ENCODE measurements around the gene LGI4.
A peak's percentile ranks its signal among the peaks of the same experiment; 100 is the strongest.

Gene LGI4

DNA sequence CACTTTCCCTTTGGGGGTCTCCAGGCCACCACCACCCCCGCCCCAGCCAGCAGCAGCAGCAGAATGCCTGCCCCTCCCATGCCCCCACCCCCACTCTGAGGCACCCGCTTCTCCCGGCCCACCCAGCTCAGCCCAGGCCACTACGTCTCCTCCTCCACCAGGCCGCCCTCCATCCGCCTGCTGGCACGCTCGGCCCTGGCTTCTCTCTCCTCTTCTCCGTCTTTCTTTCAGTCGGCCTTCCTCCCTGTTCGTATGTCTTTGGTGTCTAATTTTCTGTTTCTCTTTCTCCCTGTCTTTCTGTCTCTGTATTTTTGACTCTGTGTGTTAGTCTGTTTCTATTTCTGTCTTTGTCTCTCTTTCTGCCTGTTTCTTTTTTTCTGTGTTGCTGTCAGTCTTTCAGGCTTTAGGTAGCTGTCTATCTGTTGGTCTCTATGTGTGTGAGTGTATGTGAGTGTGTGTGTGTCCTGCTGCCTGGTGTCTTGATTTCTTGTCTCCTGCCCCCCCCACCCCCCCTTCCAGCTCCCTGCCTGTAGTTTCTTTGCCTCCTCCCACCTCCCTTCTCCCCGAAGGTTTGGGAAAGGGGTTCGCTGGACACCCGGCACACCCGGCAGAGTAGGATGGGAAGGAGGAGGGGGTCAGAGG, at the start of gene LGI4:
TSS of gene LGI4 (minus strand) at position 459 of the 642 bp plus-strand sequence. CDS start at position 80, 379 bp downstream.
- Histone ChIP-seq H3K9me3 (ENCODE audit: control insufficient read depth, insufficient read depth, low read length) (no peaks in the 10 kb centered on the region), H3K9ac (ENCODE audit: low read depth, low read length) (no peak within 1 kb of the TSS), H3K4me3 (ENCODE audit: low read depth, low read length) (peak within 1 kb of the TSS; percentile 26), H3K4me1 (ENCODE audit: control insufficient read depth, insufficient read depth, low read length) (peaks cover 10% of the 10 kb centered on the region), H3K36me3 (ENCODE audit: control insufficient read depth, insufficient read depth, low read length) (no peaks in the 10 kb centered on the region), H3K27me3 (ENCODE audit: control insufficient read depth, insufficient read depth, low read length) (no peaks in the 10 kb centered on the region)

DNA sequence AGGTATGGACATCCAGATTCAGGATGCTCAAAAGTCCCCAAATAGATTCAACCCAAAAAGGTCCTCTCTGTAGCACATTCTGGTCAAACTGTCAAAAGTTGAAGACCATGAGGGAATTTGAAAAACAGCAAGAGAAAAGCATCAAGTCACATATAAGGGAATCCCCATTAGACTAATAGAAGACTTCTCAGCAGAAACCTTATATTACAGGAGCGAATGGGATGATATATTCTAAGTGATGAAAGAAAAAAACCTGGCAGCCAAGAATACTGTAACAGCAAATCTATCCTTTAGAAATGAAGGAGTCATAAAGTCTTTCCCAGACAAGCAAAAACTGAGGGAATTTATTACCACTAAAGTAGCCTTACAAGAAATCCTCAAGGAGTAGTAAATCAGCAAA, 49.4 kb upstream of the LGI4 start:
- Histone ChIP-seq H3K9me3 (ENCODE audit: control insufficient read depth, insufficient read depth, low read length) (no peaks in the 10 kb centered on the region), H3K9ac (ENCODE audit: low read depth, low read length) (no peak overlapping the region), H3K4me3 (ENCODE audit: low read depth, low read length) (no peak overlapping the region), H3K27me3 (ENCODE audit: control insufficient read depth, insufficient read depth, low read length) (no peaks in the 10 kb centered on the region), H3K4me1 (ENCODE audit: control insufficient read depth, insufficient read depth, low read length) (no peaks in the 10 kb centered on the region), H3K36me3 (ENCODE audit: control insufficient read depth, insufficient read depth, low read length) (no peaks in the 10 kb centered on the region)

GRCh38 chr19:35181387-35181786, 46.5 kb upstream of the LGI4 start:
- H3K4me3 ChIP-seq (ENCODE audit: low read depth, low read length), result no peak overlapping the region
- no peaks in the 10 kb centered on the region for H3K36me3 ChIP-seq (ENCODE audit: control insufficient read depth, insufficient read depth, low read length)
- no peaks in the 10 kb centered on the region for H3K4me1 ChIP-seq (ENCODE audit: control insufficient read depth, insufficient read depth, low read length)
- H3K9ac ChIP-seq (ENCODE audit: low read depth, low read length), result no peak overlapping the region
- no peaks in the 10 kb centered on the region for H3K27me3 ChIP-seq (ENCODE audit: control insufficient read depth, insufficient read depth, low read length)
- no peaks in the 10 kb centered on the region for H3K9me3 ChIP-seq (ENCODE audit: control insufficient read depth, insufficient read depth, low read length)

DNA sequence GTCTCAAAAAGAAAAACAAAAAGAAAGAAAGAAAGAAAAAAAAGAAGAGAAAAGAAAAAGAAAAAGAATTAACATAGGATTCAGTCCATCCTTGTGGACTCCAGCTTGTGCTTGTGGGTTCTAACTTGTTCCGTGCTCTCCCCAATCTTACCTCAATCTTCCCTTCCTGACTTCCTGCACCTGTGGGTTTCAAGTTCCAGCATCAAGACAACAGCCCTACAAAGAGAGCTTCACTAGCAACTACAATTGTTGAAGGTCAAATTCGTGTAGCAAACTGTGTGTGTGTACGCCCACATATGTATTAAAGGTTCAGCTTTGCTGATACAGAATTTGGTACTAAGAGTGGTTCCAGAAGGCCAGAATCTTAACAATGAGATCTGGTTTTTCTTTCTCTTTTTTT, 45.0 kb upstream of the LGI4 start:
- Histone ChIP-seq H3K27me3 (ENCODE audit: control insufficient read depth, insufficient read depth, low read length) (no peaks in the 10 kb centered on the region), H3K4me3 (ENCODE audit: low read depth, low read length) (no peak overlapping the region), H3K9me3 (ENCODE audit: control insufficient read depth, insufficient read depth, low read length) (no peaks in the 10 kb centered on the region), H3K36me3 (ENCODE audit: control insufficient read depth, insufficient read depth, low read length) (no peaks in the 10 kb centered on the region), H3K4me1 (ENCODE audit: control insufficient read depth, insufficient read depth, low read length) (peaks cover 5% of the 10 kb centered on the region), H3K9ac (ENCODE audit: low read depth, low read length) (no peak overlapping the region)

DNA sequence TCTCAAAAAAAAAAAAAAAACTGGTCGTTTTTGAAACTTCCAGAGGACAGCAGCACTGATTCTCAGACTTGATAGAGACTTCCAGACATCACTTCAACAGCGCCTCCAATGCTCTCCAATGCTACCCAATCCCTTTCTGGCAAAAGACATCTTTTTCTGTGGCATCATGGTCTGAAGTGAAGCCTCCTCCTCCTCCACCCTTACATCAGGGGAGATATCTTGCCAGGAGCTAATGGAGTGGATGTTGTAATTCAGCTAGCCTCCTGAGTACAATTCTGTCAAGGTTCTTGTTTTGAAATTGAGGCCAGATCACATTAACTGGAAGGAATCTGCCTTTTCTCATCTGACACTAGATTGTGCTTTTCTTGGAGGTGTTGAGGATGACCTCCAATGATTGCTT, 43.8 kb upstream of the LGI4 start:
- H3K27me3 ChIP-seq (ENCODE audit: control insufficient read depth, insufficient read depth, low read length), result no peaks in the 10 kb centered on the region
- H3K36me3 ChIP-seq (ENCODE audit: control insufficient read depth, insufficient read depth, low read length), result no peaks in the 10 kb centered on the region
- H3K9me3 ChIP-seq (ENCODE audit: control insufficient read depth, insufficient read depth, low read length), result no peaks in the 10 kb centered on the region
- no peak overlapping the region for H3K4me3 ChIP-seq (ENCODE audit: low read depth, low read length)
- no peak overlapping the region for H3K9ac ChIP-seq (ENCODE audit: low read depth, low read length)
- peaks cover 5% of the 10 kb centered on the region for H3K4me1 ChIP-seq (ENCODE audit: control insufficient read depth, insufficient read depth, low read length)

DNA sequence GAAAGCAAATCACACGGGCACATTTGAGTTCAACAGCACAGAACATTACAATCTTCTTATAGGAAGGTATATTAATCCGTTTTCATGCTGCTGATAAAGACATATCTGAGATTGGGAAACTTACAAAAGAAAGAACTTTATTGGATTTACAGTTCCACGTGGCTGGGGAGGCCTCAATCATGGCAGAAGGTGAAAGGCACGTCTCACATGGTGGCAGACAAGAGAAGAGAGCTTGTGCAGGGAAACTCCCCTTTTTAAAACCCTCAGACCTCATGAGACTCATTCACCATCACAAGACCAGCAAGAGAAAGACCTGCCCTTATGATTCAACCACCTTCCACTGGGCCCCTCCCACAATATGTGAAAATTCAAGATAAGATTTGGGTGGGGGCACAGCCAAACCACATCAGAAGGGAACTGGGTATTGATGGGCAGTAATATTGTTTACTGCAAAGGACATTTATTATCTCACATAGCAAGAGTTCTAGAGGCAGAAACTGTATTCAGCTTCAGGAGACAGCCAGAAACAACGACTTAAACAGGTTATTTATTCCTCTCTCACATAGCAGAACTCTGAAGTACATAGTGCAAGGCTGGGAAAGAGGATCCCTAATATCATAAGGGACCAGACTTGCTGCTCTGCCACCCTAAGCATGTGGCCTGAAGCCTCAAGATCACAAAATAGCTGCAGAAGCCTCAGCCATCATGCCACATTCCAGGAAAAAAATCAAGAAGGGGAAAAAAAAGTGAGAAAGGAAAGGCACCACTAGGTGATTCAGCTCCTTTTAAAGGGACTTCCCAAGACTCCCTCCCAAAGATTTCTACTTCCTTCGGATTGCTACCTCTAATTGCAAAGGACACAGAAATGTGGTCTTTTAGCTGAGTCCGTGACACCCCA, 42.8 kb upstream of the LGI4 start:
- no peaks in the 10 kb centered on the region for H3K36me3 ChIP-seq (ENCODE audit: control insufficient read depth, insufficient read depth, low read length)
- no peaks in the 10 kb centered on the region for H3K27me3 ChIP-seq (ENCODE audit: control insufficient read depth, insufficient read depth, low read length)
- H3K9ac ChIP-seq (ENCODE audit: low read depth, low read length), result no peak overlapping the region
- H3K9me3 ChIP-seq (ENCODE audit: control insufficient read depth, insufficient read depth, low read length), result no peaks in the 10 kb centered on the region
- H3K4me1 ChIP-seq (ENCODE audit: control insufficient read depth, insufficient read depth, low read length), result peaks cover 5% of the 10 kb centered on the region
- H3K4me3 ChIP-seq (ENCODE audit: low read depth, low read length), result no peak overlapping the region

- Histone ChIP-seq H3K9me3 (ENCODE audit: control insufficient read depth, insufficient read depth, low read length) (no peaks in the 10 kb centered on the region), H3K4me1 (ENCODE audit: control insufficient read depth, insufficient read depth, low read length) (peaks cover 5% of the 10 kb centered on the region), H3K36me3 (ENCODE audit: control insufficient read depth, insufficient read depth, low read length) (no peaks in the 10 kb centered on the region), H3K4me3 (ENCODE audit: low read depth, low read length) (no peak overlapping the region), H3K27me3 (ENCODE audit: control insufficient read depth, insufficient read depth, low read length) (no peaks in the 10 kb centered on the region), H3K9ac (ENCODE audit: low read depth, low read length) (no peak overlapping the region)
These were observed 41.3 kb upstream of the LGI4 start for GRCh38 chr19:35176181-35176570.

- no peak overlapping the region for H3K4me3 ChIP-seq (ENCODE audit: low read depth, low read length)
- no peak overlapping the region for H3K9ac ChIP-seq (ENCODE audit: low read depth, low read length)
- no peaks in the 10 kb centered on the region for H3K27me3 ChIP-seq (ENCODE audit: control insufficient read depth, insufficient read depth, low read length)
- no peaks in the 10 kb centered on the region for H3K9me3 ChIP-seq (ENCODE audit: control insufficient read depth, insufficient read depth, low read length)
- peaks cover 8% of the 10 kb centered on the region for H3K36me3 ChIP-seq (ENCODE audit: control insufficient read depth, insufficient read depth, low read length)
- peaks cover 5% of the 10 kb centered on the region for H3K4me1 ChIP-seq (ENCODE audit: control insufficient read depth, insufficient read depth, low read length)
These were observed 39.4 kb upstream of the LGI4 start for GRCh38 chr19:35174226-35174625.

- Histone ChIP-seq H3K36me3 (ENCODE audit: control insufficient read depth, insufficient read depth, low read length) (peaks cover 24% of the 10 kb centered on the region), H3K9ac (ENCODE audit: low read depth, low read length) (no peak overlapping the region), H3K4me1 (ENCODE audit: control insufficient read depth, insufficient read depth, low read length) (peaks cover 5% of the 10 kb centered on the region), H3K9me3 (ENCODE audit: control insufficient read depth, insufficient read depth, low read length) (no peaks in the 10 kb centered on the region), H3K4me3 (ENCODE audit: low read depth, low read length) (no peak overlapping the region), H3K27me3 (ENCODE audit: control insufficient read depth, insufficient read depth, low read length) (no peaks in the 10 kb centered on the region)
These were observed 36.9 kb upstream of the LGI4 start for GRCh38 chr19:35171730-35172129.

GRCh38 chr19:35170359-35171061, 35.7 kb upstream of the LGI4 start:
- Histone ChIP-seq H3K4me3 (ENCODE audit: low read depth, low read length) (no peak overlapping the region), H3K36me3 (ENCODE audit: control insufficient read depth, insufficient read depth, low read length) (peaks cover 36% of the 10 kb centered on the region), H3K9me3 (ENCODE audit: control insufficient read depth, insufficient read depth, low read length) (no peaks in the 10 kb centered on the region), H3K27me3 (ENCODE audit: control insufficient read depth, insufficient read depth, low read length) (no peaks in the 10 kb centered on the region), H3K4me1 (ENCODE audit: control insufficient read depth, insufficient read depth, low read length) (no peaks in the 10 kb centered on the region), H3K9ac (ENCODE audit: low read depth, low read length) (no peak overlapping the region)

DNA sequence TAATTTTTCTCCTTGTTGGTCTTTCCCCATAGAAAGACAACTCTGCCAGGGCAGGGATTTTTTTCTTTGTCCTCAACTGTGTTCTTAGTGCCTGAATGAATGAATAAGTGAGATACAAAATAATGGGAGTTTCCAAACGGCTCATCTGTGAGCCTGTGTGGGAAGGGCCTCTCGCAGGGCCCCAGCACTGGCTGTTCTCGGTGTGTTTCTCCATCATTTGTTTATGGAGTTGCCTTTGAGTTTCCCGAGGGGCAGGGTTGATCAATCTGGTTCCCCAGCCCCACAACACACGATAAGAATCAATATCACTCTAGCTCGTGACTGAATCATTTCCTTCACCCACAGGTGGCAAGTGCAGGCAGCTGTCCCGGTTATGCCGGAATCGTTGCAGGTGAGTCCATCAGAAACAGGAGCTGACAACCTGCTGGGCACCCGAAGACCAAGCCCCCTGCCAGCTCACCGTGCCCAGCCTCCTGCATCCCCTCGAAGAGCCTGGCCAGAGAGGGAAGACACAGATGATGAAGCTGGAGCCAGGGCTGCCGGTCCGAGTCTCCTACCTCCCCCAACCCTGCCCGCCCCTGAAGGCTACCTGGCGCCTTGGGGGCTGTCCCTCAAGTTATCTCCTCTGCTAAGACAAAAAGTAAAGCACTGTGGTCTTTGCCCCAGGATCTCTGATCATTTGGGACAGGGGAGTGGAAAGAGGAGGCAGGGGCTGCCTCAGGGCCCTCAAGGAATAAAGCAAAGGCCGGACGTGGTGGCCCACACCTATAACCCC, 34.5 kb upstream of the LGI4 start:
- Histone ChIP-seq H3K27me3 (ENCODE audit: control insufficient read depth, insufficient read depth, low read length) (no peaks in the 10 kb centered on the region), H3K36me3 (ENCODE audit: control insufficient read depth, insufficient read depth, low read length) (peaks cover 44% of the 10 kb centered on the region), H3K4me3 (ENCODE audit: low read depth, low read length) (no peak overlapping the region), H3K9me3 (ENCODE audit: control insufficient read depth, insufficient read depth, low read length) (no peaks in the 10 kb centered on the region), H3K9ac (ENCODE audit: low read depth, low read length) (no peak overlapping the region), H3K4me1 (ENCODE audit: control insufficient read depth, insufficient read depth, low read length) (no peaks in the 10 kb centered on the region)

Measured in iPS-15b (cell line).